Activated naive CD4-positive, alpha-beta T cell treated with anti-CD3 and anti-CD28 coated beads for 36 hours (primary cell): ENCODE results near the gene IGF1. TPM values are rescaled to one million over a fixed set of nuclear protein-coding genes. Genes with fewer than 3 reads are reported as not detected.
"Not testable (repeated sequence)": the region's sequence is repeated elsewhere in the genome, so short reads cannot be mapped to it uniquely, and the experiment has no call there.

ENCODE experiments used
- CTCF ChIA-PET: fragments of 350-600 bp; sonication (Branson Sonifier 250); formaldehyde crosslinking; loops from one replicate; lab custom pipeline; 2021; ENCODE audit warnings: antibody characterized with exemption; lab: Charles Lee
- DNase-seq: peaks from one replicate; pipeline ENCODE4 v3.0.0-alpha.2; 2020
- H3K27ac Mint-ChIP-seq: one replicate; pipeline ENCODE4 v1.8.0; 2021; ENCODE audit warnings: mild to moderate bottlenecking, mixed read lengths
- H3K27me3 Mint-ChIP-seq: one replicate; pipeline ENCODE4 v1.8.0; 2021; ENCODE audit warnings: low read depth, mixed read lengths
- H3K36me3 Mint-ChIP-seq: one replicate; pipeline ENCODE4 v1.8.0; 2021; ENCODE audit warnings: low read depth, mixed read lengths
- H3K4me1 Mint-ChIP-seq: one replicate; pipeline ENCODE4 v1.8.0; 2021; ENCODE audit warnings: low read depth, mixed read lengths
- H3K4me3 Mint-ChIP-seq: one replicate; pipeline ENCODE4 v1.8.0; 2021; ENCODE audit warnings: mild to moderate bottlenecking, moderate library complexity, mixed read lengths
- H3K9me3 Mint-ChIP-seq: one replicate; pipeline ENCODE4 v1.8.0; 2021; ENCODE audit warnings: mixed read lengths
- intact Hi-C: fragments of 100-400 bp; cut with micrococcal nuclease; formaldehyde crosslinking; loops from one replicate; pipeline ENCODE4 v1.15.1; 2023
- total RNA-seq, 2 experiments: library from RNA; stranded (reverse); gene quantifications; one replicate each; pipeline ENCODE4 v1.2.3, GENCODE V29; 2021

The IGF1 gene
- total RNA-seq, 2 experiments from 2014 or later: not detected

DNA sequence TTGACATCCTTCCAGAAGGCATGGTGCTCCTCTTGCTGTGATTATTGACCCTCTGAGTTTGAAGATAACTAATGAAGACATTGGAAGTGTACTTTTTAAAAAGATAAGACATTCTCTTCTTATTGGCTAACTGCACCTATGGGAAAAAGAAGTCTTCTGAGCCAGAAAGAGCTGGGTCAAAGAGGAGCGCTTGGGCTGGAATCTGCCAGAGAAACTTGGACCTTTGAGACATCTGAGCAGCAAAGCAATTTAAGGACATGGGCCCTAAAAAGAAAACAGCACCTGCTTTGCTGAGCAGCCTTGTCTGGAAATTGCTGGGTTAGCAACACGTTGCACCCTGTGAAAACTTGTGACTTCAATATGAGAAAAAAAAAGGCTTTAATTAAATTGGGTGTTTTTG, 27.8 kb downstream of the IGF1 start:
- intact Hi-C loops: no loop called here
- no peak for DNase-seq
- Mint-ChIP-seq H3K4me3 (no peak overlapping the region), H3K36me3 (no peaks in the 10 kb centered on the region), H3K27me3 (peaks cover 12% of the 10 kb centered on the region), H3K4me1 (no peaks in the 10 kb centered on the region), H3K27ac (no peak overlapping the region), H3K9me3 (no peaks in the 10 kb centered on the region)
- CTCF ChIA-PET: no interaction called here

DNA sequence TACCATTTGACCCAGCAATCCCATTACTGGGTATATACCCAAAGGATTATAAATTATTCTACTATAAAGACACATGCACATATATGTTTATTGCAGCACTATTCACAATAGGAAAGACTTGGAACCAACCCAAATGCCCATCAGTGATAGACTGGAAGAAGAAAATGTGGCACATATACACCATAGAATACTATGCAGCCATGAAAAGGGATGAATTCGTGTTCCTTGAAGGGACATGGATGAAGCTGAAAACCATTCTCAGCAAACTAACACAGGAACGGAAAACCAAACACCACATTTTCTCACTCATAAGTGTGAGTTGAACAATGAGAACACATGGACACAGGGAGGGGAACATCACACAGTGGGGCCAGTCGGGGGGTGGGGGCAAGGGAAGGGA, 31.3 kb downstream of the IGF1 start:
- CTCF ChIA-PET, H3K9me3 Mint-ChIP-seq, H3K27ac Mint-ChIP-seq, H3K27me3 Mint-ChIP-seq, intact Hi-C loops, H3K36me3 Mint-ChIP-seq, H3K4me1 Mint-ChIP-seq, H3K4me3 Mint-ChIP-seq, DNase-seq: not testable (repeated sequence)

DNA sequence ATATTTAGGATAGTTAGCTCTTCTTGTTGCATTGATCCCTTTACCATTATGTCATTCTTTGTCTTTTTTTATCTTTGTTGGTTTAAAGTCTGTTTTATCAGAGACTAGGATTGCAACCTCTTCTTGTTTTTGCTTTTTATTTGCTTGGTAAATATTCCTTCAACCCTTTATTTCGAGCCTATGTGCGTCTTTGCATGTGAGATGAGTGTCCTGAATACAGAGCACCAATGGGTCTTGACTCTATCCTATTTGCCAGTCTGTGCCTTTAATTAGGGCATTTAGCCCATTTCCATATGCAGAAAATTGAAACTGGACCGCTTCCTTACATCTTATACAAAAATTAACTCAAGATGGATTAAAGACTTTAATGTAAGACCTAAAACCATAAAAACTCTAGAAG, 32.9 kb downstream of the IGF1 start:
- DNase-seq, H3K36me3 Mint-ChIP-seq, H3K4me3 Mint-ChIP-seq, H3K27ac Mint-ChIP-seq, H3K9me3 Mint-ChIP-seq, CTCF ChIA-PET, H3K27me3 Mint-ChIP-seq, intact Hi-C loops, H3K4me1 Mint-ChIP-seq: not testable (repeated sequence)

DNA sequence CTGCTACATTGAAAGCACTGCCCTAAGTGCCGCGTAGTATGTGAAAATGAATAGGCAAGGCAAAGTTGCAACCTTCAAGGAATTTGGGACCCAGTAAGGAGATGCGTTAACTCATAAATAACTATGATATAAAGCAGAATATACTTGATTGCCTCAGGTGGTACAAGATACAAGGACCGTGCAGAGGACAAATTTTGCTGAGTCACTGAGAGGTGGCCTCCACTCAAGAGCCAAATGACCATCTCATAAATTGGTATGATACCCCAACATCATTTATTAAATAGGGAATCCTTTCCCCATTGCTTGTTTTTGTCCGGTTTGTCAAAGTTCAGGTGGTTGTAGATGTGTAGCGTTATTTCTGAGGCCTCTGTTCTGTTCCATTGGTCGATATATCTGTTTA, 35.7 kb downstream of the IGF1 start:
- CTCF ChIA-PET: no interaction called here
- peaks cover 4% of the 10 kb centered on the region for H3K27me3 Mint-ChIP-seq
- no peaks in the 10 kb centered on the region for H3K36me3 Mint-ChIP-seq
- no peak for DNase-seq
- H3K27ac Mint-ChIP-seq: no peak overlapping the region
- H3K4me3 Mint-ChIP-seq: no peak overlapping the region
- intact Hi-C loops: no loop called here
- no peaks in the 10 kb centered on the region for H3K4me1 Mint-ChIP-seq
- H3K9me3 Mint-ChIP-seq: no peaks in the 10 kb centered on the region

DNA sequence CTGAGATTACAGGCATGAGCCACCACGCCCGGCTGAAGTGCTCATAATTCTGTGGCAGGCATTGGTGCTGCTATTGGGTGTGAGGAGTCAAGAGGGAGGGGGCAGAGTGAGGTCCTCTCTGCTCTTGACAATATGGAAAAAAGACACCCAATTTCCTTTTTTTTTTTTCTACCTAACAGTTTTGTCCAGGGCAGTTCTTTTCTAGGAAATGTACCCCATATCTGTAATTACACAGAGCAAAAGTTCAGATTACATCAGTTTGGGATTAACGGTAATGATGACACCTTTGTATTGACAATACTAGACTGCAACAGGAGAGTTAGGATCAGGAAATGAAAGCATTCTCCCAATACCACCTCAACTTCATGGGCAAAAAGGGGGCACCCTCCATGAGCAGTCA, 36.3 kb downstream of the IGF1 start:
- Mint-ChIP-seq H3K9me3 (no peaks in the 10 kb centered on the region), H3K4me1 (no peaks in the 10 kb centered on the region), H3K27ac (no peak overlapping the region), H3K4me3 (no peak overlapping the region), H3K27me3 (peaks cover 4% of the 10 kb centered on the region), H3K36me3 (no peaks in the 10 kb centered on the region)
- CTCF ChIA-PET: no interaction called here
- no peak for DNase-seq
- intact Hi-C loops: no loop called here

DNA sequence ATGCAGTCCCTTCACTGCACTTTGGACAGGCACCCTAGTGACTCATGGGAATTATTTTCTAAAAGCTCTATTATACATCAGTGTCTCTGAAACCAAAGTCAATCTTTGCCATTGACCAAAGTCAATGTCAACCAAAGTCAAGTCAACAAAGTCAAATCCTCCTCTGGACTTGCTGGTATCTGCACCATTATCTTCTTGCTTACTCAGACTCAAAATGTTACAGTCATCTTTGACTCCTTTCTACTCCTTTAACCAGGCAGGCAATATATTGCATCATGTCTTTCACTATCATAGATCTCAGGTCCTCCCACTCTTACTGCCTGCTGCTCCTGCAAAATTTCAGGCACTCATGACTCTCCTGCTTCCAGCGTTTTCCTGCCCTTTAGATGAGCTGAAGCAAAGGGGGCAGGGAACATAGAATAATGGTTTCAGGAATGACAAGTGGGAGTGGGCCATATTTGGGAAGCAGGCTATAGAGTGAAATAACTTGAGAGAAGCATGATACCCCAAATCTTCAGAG, 39.2 kb downstream of the IGF1 start:
- Mint-ChIP-seq H3K9me3 (no peaks in the 10 kb centered on the region), H3K4me3 (no peak overlapping the region), H3K27ac (no peak overlapping the region), H3K36me3 (no peaks in the 10 kb centered on the region), H3K4me1 (no peaks in the 10 kb centered on the region), H3K27me3 (peaks cover 7% of the 10 kb centered on the region)
- DNase-seq: no peak
- CTCF ChIA-PET: no interaction called here
- intact Hi-C loops: no loop called here

DNA sequence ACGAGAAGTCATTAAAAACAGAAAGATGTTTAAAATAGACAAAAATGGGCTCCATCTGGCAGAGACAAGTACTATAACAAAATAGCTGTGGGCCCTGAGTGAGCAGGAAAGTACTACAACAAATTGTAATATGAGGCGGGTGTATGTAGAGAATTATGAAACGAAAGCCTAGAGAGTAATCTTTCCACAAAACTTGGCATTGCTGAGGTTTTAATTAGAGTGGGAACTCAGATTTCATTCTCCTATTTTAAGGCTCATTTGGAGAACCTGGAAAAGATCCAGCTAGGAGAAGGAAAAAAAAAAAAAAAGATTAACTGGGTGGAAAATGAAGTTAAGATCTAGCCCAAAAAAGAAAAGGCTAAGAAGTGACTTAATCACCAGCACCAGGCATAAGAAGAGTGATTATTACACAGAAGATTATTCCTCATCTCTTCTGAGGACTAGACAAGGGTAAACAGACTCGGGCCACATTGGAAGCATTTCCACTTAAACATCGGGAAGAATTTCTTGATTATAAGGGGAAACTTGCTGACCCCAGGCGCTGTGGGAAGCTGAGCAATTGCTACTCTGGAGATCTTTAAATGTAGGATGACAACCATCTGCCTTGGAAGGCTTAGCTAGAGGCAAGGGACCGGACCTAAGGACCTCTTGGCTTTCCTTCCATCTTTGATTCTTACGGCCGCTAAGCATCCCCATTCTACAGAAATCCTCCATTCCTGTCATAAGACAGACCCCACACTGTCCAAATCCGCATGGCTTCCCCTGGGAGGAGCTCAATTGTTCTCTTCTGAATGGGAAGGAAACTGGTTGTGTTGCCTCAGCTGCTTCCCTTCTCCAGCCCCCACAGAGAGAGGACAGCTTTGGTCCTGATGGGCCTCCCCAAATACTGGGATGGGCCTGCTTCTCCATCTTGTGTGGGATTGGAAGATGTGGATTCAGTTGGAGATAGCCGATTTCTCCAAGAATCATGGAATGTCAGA, 40.6 kb downstream of the IGF1 start:
- H3K36me3 Mint-ChIP-seq: no peaks in the 10 kb centered on the region

DNA sequence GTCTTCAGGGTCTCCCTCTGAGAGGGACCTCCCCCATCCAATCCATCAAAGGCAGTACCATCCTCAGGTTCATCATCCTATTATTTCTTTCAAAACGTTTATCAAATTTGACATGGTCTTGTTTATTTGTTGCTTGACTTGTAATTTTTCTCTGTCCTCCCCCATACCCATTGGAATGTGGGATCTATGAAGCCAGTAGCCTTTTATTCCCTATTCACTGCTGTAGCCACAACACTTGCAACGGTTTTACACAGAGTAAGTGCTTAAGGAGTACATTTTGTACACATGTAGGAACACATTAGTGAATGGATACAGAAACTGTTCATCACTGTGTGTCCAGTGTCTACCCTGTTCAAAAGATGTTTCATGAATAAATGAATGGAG, 41.5 kb downstream of the IGF1 start:
- Mint-ChIP-seq H3K4me3 (no peak overlapping the region), H3K27ac (no peak overlapping the region), H3K36me3 (no peaks in the 10 kb centered on the region), H3K27me3 (peaks cover 7% of the 10 kb centered on the region), H3K9me3 (no peaks in the 10 kb centered on the region), H3K4me1 (no peaks in the 10 kb centered on the region)
- intact Hi-C loops: no loop called here
- DNase-seq: no peak
- CTCF ChIA-PET: no interaction called here

More for the DNA sequence above, 40.6 kb downstream of the IGF1 start:
- CTCF ChIA-PET: interaction anchor here (0.8 kb wide), 1 partner anchor 73 kb away, joined by 3 read pairs; no protein-coding TSS in a partner anchor
- intact Hi-C loops: no loop called here
- Mint-ChIP-seq H3K4me3 (no peak overlapping the region), H3K4me1 (no peaks in the 10 kb centered on the region), H3K27me3 (peaks cover 7% of the 10 kb centered on the region), H3K9me3 (no peaks in the 10 kb centered on the region), H3K27ac (no peak overlapping the region)
- no peak for DNase-seq

DNA sequence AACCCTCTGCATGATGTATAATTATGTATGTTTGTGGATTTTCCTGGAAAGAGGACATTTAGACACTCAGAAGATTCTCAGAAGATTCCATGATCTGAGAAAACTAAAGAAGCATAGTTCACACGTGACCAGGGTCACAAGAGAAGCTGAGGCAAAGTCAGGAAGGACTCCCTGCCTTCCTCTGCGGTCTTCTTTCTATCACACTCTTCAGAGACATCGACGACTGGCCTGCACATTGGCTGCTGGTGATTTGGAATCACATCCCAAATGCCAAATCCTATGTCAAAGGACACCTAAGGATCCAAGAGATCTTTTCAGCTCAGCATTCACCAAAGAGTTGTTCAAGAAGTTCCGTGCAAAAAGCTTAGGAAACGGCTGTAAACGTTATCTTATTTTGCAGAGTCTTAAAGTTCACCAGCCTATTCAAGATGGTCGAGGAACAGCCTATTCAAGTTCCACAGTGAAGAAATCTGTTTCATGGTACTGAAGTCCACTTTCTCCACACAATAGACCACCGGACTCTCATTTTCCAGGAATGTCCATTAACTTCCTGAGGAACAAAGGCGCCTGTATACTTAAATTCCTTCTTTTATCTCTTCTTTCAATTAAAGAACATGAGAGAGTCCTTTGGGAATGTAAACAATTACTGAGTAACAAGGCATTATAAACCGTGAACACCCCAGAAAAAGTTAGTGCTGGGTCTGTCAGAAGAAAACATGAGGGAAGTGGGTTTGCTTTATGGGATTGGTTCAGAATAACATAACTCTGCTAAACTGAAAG, 42.1 kb downstream of the IGF1 start:
- CTCF ChIA-PET: no interaction called here
- Mint-ChIP-seq H3K4me3 (no peak overlapping the region), H3K9me3 (no peaks in the 10 kb centered on the region), H3K27me3 (peaks cover 7% of the 10 kb centered on the region), H3K4me1 (no peaks in the 10 kb centered on the region), H3K36me3 (no peaks in the 10 kb centered on the region), H3K27ac (no peak overlapping the region)
- intact Hi-C loops: no loop called here
- DNase-seq: no peak

DNA sequence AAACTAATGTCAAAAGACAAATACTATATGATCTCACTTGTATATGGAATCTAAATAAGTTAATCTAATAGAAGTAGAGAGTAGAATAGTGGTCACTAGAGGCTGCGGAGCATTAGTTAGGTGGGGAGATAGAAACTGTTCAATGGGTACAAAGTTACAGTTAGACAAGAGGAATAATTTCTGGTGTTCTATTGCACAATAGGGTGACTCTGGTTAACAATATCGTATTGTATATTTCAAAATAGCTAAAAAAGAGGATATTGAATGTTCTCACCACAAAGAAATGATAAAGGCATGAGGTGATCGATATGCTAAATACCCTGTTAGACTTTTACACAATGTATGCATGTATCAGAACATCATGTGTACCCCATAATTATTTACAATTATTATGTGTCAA, 42.9 kb downstream of the IGF1 start:
- Mint-ChIP-seq H3K36me3 (no peaks in the 10 kb centered on the region), H3K4me3 (no peak overlapping the region), H3K9me3 (no peaks in the 10 kb centered on the region), H3K4me1 (no peaks in the 10 kb centered on the region), H3K27ac (no peak overlapping the region), H3K27me3 (peaks cover 3% of the 10 kb centered on the region)
- no peak for DNase-seq
- intact Hi-C loops: no loop called here
- CTCF ChIA-PET: no interaction called here

DNA sequence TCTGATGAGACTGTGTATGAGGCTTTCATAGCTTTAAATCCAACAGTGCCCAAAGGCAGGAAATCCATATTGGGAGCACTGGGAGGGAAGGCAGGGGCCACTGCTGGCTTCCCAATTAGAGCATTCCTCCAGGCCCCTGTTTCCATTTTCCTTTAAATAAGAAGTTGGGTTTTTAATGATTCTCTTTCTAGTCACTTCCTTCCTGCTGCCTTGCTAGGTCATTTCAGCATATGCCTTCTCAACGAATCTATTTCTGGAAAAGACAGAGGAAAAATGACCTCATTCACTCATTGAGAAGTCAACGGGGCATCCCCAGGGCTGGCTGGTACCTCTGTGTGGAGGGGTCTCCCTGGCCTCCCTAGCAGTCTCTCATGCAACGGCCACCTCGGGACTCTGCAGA, 43.5 kb downstream of the IGF1 start:
- intact Hi-C loops: no loop called here
- Mint-ChIP-seq H3K9me3 (no peaks in the 10 kb centered on the region), H3K4me1 (no peaks in the 10 kb centered on the region), H3K27ac (no peak overlapping the region), H3K27me3 (peaks cover 3% of the 10 kb centered on the region), H3K36me3 (no peaks in the 10 kb centered on the region), H3K4me3 (no peak overlapping the region)
- no peak for DNase-seq
- CTCF ChIA-PET: no interaction called here

DNA sequence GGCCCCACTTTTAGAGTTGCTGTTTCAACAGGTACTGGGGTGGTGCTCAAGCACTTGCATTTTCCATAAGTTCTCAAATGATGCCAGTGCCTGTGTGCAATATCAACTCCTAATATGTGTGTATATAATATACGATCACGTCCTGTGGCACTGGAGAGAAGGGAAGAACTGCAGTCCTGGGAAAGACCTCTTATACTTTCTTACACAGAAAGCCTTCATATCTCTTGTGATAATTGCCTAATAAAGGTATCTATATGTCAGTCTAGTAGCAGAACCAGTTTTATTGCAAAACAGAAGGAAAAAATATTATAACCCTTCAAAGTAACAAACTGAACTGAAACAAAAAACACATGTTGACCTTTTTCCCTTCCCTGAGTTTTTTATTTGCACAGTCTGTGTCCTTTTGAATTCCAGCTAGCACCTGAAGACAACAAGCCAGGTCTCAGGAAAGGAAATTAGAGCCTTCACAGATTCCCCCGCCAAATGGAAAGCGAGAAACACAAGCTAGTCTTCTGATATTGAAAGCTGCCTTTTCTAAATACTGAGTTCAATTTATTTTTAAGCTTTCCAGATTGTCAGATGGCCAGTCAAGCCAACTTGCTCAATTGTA, 44.4 kb downstream of the IGF1 start:
- no peaks in the 10 kb centered on the region for H3K4me1 Mint-ChIP-seq
- H3K9me3 Mint-ChIP-seq: no peaks in the 10 kb centered on the region
- H3K4me3 Mint-ChIP-seq: no peak overlapping the region
- DNase-seq: no peak
- CTCF ChIA-PET: interaction anchor here (0.6 kb wide), 1 partner anchor 838 kb away, joined by 3 read pairs; no protein-coding TSS in a partner anchor
- no peak overlapping the region for H3K27ac Mint-ChIP-seq
- peaks cover 3% of the 10 kb centered on the region for H3K27me3 Mint-ChIP-seq
- intact Hi-C loops: no loop called here
- no peaks in the 10 kb centered on the region for H3K36me3 Mint-ChIP-seq
